ENCODE data around the gene BIN1.

The BIN1 gene

GRCh38 chr2:127014630-127015029, 92.3 kb downstream of the BIN1 start:
- no CpG with 5 or more reads among the region's 4 CpGs for WGBS, 2 experiments (ENCODE audit: insufficient coverage in 2 of 2)
- H3K27ac ChIP-seq (ENCODE audit: low read depth, low read length, severe bottlenecking) = no peak overlapping the region
- no peaks in the 10 kb centered on the region for H3K4me1 ChIP-seq (ENCODE audit: control insufficient read depth, insufficient read depth, low read length, poor library complexity, severe bottlenecking)
- no peaks in the 10 kb centered on the region for H3K9me3 ChIP-seq (ENCODE audit: control insufficient read depth, low read length)
- no peak overlapping the region for H3K4me3 ChIP-seq (ENCODE audit: extremely low read depth, insufficient read depth, low read length, poor library complexity, severe bottlenecking)
- no peaks in the 10 kb centered on the region for H3K36me3 ChIP-seq (ENCODE audit: control insufficient read depth, insufficient read depth, low read length)

- Histone ChIP-seq H3K4me3 (ENCODE audit: extremely low read depth, insufficient read depth, low read length, poor library complexity, severe bottlenecking) (no peak overlapping the region), H3K27ac (ENCODE audit: low read depth, low read length, severe bottlenecking) (no peak overlapping the region), H3K4me1 (ENCODE audit: control insufficient read depth, insufficient read depth, low read length, poor library complexity, severe bottlenecking) (no peaks in the 10 kb centered on the region), H3K9me3 (ENCODE audit: control insufficient read depth, low read length) (no peaks in the 10 kb centered on the region), H3K36me3 (ENCODE audit: control insufficient read depth, insufficient read depth, low read length) (no peaks in the 10 kb centered on the region)
- WGBS, 2 experiments (ENCODE audit: insufficient coverage in 2 of 2) = 81 to 100% methylated on average over 1 of the region's 1 CpG
Observed at GRCh38 chr2:127014224-127014623, 92.7 kb downstream of the BIN1 start.

GRCh38 chr2:127012868-127013267, 94.1 kb downstream of the BIN1 start:
- Histone ChIP-seq H3K4me1 (ENCODE audit: control insufficient read depth, insufficient read depth, low read length, poor library complexity, severe bottlenecking) (no peaks in the 10 kb centered on the region), H3K36me3 (ENCODE audit: control insufficient read depth, insufficient read depth, low read length) (no peaks in the 10 kb centered on the region), H3K27ac (ENCODE audit: low read depth, low read length, severe bottlenecking) (no peak overlapping the region), H3K9me3 (ENCODE audit: control insufficient read depth, low read length) (no peaks in the 10 kb centered on the region), H3K4me3 (ENCODE audit: extremely low read depth, insufficient read depth, low read length, poor library complexity, severe bottlenecking) (no peak overlapping the region)
- 88 to 93% methylated on average over 5 to 6 of the region's 7 CpGs for WGBS, 2 experiments (ENCODE audit: insufficient coverage in 2 of 2)

- WGBS, 2 experiments (ENCODE audit: insufficient coverage in 2 of 2) = 95% methylated on average over 2 of the region's 2 CpGs; no CpG with 5 or more reads in 1 of the 2 experiments
- Histone ChIP-seq H3K4me1 (ENCODE audit: control insufficient read depth, insufficient read depth, low read length, poor library complexity, severe bottlenecking) (no peaks in the 10 kb centered on the region), H3K27ac (ENCODE audit: low read depth, low read length, severe bottlenecking) (no peak overlapping the region), H3K36me3 (ENCODE audit: control insufficient read depth, insufficient read depth, low read length) (no peaks in the 10 kb centered on the region), H3K9me3 (ENCODE audit: control insufficient read depth, low read length) (no peaks in the 10 kb centered on the region), H3K4me3 (ENCODE audit: extremely low read depth, insufficient read depth, low read length, poor library complexity, severe bottlenecking) (no peak overlapping the region)
Observed at GRCh38 chr2:127012215-127012614, 94.7 kb downstream of the BIN1 start.

- Histone ChIP-seq H3K9me3 (ENCODE audit: control insufficient read depth, low read length) (no peaks in the 10 kb centered on the region), H3K4me1 (ENCODE audit: control insufficient read depth, insufficient read depth, low read length, poor library complexity, severe bottlenecking) (no peaks in the 10 kb centered on the region), H3K36me3 (ENCODE audit: control insufficient read depth, insufficient read depth, low read length) (no peaks in the 10 kb centered on the region), H3K4me3 (ENCODE audit: extremely low read depth, insufficient read depth, low read length, poor library complexity, severe bottlenecking) (no peak overlapping the region), H3K27ac (ENCODE audit: low read depth, low read length, severe bottlenecking) (no peak overlapping the region)
- 82 to 92% methylated on average over 2 to 3 of the region's 8 CpGs for WGBS, 2 experiments (ENCODE audit: insufficient coverage in 2 of 2)
Observed at GRCh38 chr2:127011796-127012195, 95.2 kb downstream of the BIN1 start.

- Histone ChIP-seq H3K36me3 (ENCODE audit: control insufficient read depth, insufficient read depth, low read length) (no peaks in the 10 kb centered on the region), H3K4me3 (ENCODE audit: extremely low read depth, insufficient read depth, low read length, poor library complexity, severe bottlenecking) (no peak overlapping the region), H3K4me1 (ENCODE audit: control insufficient read depth, insufficient read depth, low read length, poor library complexity, severe bottlenecking) (no peaks in the 10 kb centered on the region), H3K27ac (ENCODE audit: low read depth, low read length, severe bottlenecking) (no peak overlapping the region), H3K9me3 (ENCODE audit: control insufficient read depth, low read length) (no peaks in the 10 kb centered on the region)
- 50 to 90% methylated on average over 1 to 2 of the region's 2 CpGs for WGBS, 2 experiments (ENCODE audit: insufficient coverage in 2 of 2)
Observed at GRCh38 chr2:127011231-127011661, 95.7 kb downstream of the BIN1 start.

- no peaks in the 10 kb centered on the region for H3K9me3 ChIP-seq (ENCODE audit: control insufficient read depth, low read length)
- 100% methylated on average over 1 to 2 of the region's 5 CpGs for WGBS, 2 experiments (ENCODE audit: insufficient coverage in 2 of 2)
- H3K36me3 ChIP-seq (ENCODE audit: control insufficient read depth, insufficient read depth, low read length) = no peaks in the 10 kb centered on the region
- H3K4me3 ChIP-seq (ENCODE audit: extremely low read depth, insufficient read depth, low read length, poor library complexity, severe bottlenecking) = no peak overlapping the region
- no peak overlapping the region for H3K27ac ChIP-seq (ENCODE audit: low read depth, low read length, severe bottlenecking)
- H3K4me1 ChIP-seq (ENCODE audit: control insufficient read depth, insufficient read depth, low read length, poor library complexity, severe bottlenecking) = no peaks in the 10 kb centered on the region
Observed at GRCh38 chr2:127008265-127009015, 98.5 kb downstream of the BIN1 start.

- H3K9me3 ChIP-seq (ENCODE audit: control insufficient read depth, low read length) = no peaks in the 10 kb centered on the region
- no peaks in the 10 kb centered on the region for H3K36me3 ChIP-seq (ENCODE audit: control insufficient read depth, insufficient read depth, low read length)
- H3K4me1 ChIP-seq (ENCODE audit: control insufficient read depth, insufficient read depth, low read length, poor library complexity, severe bottlenecking) = no peaks in the 10 kb centered on the region
- WGBS, 2 experiments (ENCODE audit: insufficient coverage in 2 of 2) = 73% methylated on average over 2 of the region's 3 CpGs; no CpG with 5 or more reads in 1 of the 2 experiments
- H3K27ac ChIP-seq (ENCODE audit: low read depth, low read length, severe bottlenecking) = no peak overlapping the region
- H3K4me3 ChIP-seq (ENCODE audit: extremely low read depth, insufficient read depth, low read length, poor library complexity, severe bottlenecking) = no peak overlapping the region
Observed at GRCh38 chr2:127007652-127008051, 99.3 kb downstream of the BIN1 start.

- H3K36me3 ChIP-seq (ENCODE audit: control insufficient read depth, insufficient read depth, low read length) = no peaks in the 10 kb centered on the region
- H3K27ac ChIP-seq (ENCODE audit: low read depth, low read length, severe bottlenecking) = no peak overlapping the region
- H3K4me1 ChIP-seq (ENCODE audit: control insufficient read depth, insufficient read depth, low read length, poor library complexity, severe bottlenecking) = no peaks in the 10 kb centered on the region
- no peaks in the 10 kb centered on the region for H3K9me3 ChIP-seq (ENCODE audit: control insufficient read depth, low read length)
- no peak overlapping the region for H3K4me3 ChIP-seq (ENCODE audit: extremely low read depth, insufficient read depth, low read length, poor library complexity, severe bottlenecking)
- WGBS, 2 experiments (ENCODE audit: insufficient coverage in 2 of 2) = 86% methylated on average over 2 of the region's 4 CpGs; no CpG with 5 or more reads in 1 of the 2 experiments
Observed at GRCh38 chr2:127006962-127007361, 100.0 kb downstream of the BIN1 start.

- Histone ChIP-seq H3K4me1 (ENCODE audit: control insufficient read depth, insufficient read depth, low read length, poor library complexity, severe bottlenecking) (no peaks in the 10 kb centered on the region), H3K36me3 (ENCODE audit: control insufficient read depth, insufficient read depth, low read length) (no peaks in the 10 kb centered on the region), H3K9me3 (ENCODE audit: control insufficient read depth, low read length) (no peaks in the 10 kb centered on the region), H3K27ac (ENCODE audit: low read depth, low read length, severe bottlenecking) (peak overlapping the region; percentile 87), H3K4me3 (ENCODE audit: extremely low read depth, insufficient read depth, low read length, poor library complexity, severe bottlenecking) (no peak overlapping the region)
- WGBS, 2 experiments (ENCODE audit: insufficient coverage in 2 of 2) = 86 to 97% methylated on average over 4 of the region's 6 CpGs
Observed at GRCh38 chr2:127004893-127005600, 101.9 kb downstream of the BIN1 start.
